Germinal center (tissue), 1 donor: ENCODE measurements around the gene ANTKMT.
"Not testable (repeated sequence)": the region's sequence is repeated elsewhere in the genome, so short reads cannot be mapped to it uniquely, and the experiment has no call there.

Experiments
- DNase-seq: peaks from one replicate; pipeline ENCODE4 v3.0.0; 2012; ENCODE audit warnings: mixed read lengths, low spot score

Gene ANTKMT

DNA sequence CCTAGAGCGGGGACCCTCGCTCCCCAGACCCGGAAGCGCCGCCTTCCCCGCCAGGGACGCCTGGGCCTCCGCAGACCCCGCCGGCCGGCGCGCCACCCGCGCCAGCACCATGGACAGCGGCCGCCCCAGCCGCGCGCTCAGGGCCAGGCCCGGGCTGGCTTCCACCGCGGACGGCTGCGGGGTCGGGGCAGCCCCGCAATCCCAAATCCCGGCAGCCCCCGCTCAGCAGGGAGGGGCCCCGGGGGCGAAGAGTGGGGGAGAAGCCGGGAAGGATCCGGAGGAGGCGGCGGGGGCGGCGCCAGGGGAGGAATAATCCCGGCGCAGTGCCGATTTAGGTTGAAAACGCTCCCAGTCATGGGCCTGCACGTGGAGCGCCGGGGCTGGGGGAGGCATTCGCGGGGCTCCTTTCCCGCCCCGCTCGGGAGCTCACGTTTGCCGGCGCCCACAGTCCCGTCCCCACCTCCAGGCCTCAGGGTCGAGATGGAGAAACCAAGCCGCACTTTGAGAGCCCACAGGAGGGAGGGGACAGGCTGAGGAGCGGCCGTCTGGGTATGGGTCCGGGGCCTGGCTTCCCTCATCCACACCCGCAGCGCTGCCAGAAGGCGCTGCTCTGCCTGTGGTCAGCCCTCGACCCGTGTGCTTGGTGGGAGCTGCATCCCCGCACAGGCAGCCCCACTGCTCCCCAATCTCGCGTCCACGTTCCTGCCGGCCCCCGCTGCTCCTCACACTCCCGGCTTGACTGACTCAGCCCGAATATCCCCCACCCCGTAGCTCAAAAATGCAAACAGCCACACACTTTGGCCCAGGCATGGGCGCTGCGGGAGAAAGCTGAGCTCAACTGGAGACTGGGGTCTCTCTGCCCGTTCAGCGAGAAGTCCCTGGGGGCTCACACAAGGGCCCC, 20.0 kb upstream of the ANTKMT start:
- DNase-seq = no peak

DNA sequence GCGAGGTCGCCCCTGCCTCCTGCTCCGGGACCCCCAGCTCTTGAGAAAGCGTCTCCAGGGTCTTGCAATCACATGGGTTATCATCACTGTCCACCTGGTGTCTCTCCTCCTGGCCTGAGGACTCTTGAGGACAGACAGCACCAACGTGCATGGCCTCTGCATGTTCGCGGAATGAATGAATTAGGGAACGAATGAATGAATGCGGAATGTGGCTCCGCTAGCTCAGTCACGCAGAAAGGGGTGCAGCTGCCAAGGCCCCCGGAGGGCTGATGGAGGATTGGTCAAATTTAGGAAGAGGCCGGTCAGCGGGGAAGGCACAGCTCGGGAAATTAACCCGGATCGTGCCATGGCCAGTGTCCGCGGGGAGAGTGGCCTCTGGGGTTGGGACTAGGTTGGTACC, 18.6 kb upstream of the ANTKMT start:
- DNase-seq = no peak

DNA sequence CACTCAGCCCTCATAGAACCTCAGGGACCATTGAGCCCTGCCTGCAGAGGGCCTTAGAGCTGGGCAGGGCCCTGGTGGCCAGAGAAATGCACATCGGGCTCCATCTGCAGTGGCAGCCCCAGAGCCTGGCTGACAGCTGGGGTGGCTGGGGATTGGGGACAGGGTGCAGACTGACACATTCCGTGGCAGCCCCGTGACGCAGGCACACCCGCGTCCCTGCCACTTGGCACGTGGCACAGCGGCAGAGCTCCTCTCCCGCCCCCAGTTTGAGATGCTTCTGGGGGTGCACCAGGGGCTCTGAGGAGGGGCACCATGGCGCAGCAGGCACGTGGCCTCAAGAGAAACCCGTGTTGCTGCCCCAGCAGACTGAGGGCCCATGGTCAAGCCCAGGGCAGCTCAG, 17.5 kb upstream of the ANTKMT start:
- DNase-seq = no peak

DNA sequence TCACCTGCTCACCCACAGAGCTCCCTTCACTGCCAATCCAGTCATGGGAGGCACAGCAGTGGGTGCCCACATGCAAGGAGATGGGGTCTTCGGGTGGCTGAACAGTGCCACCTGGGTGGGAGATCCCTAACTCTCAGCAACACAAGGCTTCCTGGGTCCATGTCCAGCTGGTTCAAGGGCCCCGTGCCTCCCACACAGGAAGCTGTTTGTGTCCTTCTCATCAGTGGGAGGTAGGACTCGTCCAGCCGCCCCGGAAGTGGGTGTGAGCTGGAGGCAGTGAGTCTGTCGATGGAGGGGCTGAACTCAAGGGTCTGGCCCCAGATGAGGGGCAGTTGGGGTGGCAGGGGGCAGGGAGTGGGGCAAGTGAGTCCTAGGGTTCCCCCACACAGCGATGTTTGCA, 16.9 kb upstream of the ANTKMT start:
- DNase-seq = no peak

DNA sequence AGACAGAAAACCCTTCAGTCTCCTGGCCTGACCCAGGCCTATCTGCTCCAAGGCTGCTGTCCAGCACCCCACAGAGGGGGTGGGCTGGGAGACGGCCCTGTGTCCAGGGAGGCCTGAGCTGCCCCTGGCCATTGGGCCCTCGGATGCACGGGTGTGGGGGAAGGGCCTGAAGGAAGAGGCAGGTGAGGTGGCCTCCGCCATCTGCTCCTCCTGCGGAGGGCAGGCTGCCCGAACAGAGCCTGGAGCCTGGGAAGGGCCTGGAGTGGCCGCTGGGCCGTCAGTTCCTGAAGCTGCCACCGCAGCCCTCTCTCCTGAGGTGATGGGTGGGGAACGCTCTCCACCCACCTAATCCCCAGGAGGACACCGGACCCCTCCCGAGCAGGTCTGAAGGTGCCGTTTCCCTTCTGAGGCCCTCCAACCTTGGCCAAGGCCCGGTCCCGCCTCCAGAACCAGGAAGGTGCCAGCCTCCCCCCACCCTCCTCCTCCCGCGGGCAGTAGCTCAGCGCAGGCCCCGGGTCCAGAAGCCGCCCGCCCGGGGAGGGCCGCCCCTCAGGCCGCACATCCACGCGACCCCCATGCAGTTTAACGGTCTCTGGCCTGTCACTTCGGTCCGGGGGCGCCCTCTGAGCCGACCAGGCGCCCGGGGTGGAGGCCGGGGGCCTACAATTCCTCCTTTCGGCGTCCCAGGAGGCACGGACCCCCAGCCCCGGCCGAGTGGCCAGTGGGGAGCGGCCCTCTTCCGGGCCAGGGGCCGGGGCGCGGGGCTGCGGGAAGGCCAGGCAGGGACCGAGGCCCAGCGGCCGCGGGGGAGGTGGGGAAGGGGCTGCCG, 16.2 kb upstream of the ANTKMT start:
- DNase-seq = no peak

DNA sequence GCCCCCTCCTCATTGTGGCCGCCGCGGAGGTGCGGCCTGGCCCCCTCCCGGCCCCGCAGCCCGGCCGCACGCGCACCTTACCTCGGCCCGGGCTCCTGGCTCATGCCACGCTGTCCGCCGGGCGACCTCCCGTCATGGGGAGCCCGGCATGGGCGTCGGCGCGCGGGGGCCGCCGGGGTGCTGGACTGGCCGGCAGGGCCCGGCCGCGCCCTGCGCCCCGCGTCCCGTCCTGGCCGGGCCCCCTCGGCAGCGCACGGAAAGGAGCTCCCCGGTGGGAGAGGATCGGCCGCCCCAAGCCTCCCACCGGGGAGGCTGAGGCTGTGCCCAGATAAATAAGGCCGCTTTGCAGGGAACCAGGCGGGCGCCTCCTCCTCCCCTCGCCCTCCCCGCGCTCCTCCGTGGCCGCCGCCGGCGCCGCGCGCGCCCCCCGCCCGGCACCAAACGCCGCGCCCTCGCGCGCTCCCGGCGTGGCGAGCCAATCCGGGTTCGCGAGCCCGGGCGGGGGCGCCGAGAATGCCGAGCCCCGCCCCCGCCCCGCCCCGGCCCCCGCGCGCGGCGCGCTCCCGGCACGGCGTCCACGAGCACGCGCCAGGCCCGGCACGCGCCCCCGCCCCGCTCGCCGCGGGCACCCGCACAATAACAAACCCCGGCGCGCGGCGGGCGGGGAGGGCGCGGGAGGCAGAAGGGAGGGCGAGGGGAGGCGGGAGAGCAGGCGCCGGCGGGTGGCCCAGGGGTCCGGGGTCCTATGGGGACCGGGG, 15.3 kb upstream of the ANTKMT start, which contains the start of gene FBXL16:
Gene FBXL16, minus strand, starts transcription at position 371 of the 758 bp plus-strand sequence. CDS start 8,396 bp downstream, outside the sequence.
- DNase-seq = no peak

DNA sequence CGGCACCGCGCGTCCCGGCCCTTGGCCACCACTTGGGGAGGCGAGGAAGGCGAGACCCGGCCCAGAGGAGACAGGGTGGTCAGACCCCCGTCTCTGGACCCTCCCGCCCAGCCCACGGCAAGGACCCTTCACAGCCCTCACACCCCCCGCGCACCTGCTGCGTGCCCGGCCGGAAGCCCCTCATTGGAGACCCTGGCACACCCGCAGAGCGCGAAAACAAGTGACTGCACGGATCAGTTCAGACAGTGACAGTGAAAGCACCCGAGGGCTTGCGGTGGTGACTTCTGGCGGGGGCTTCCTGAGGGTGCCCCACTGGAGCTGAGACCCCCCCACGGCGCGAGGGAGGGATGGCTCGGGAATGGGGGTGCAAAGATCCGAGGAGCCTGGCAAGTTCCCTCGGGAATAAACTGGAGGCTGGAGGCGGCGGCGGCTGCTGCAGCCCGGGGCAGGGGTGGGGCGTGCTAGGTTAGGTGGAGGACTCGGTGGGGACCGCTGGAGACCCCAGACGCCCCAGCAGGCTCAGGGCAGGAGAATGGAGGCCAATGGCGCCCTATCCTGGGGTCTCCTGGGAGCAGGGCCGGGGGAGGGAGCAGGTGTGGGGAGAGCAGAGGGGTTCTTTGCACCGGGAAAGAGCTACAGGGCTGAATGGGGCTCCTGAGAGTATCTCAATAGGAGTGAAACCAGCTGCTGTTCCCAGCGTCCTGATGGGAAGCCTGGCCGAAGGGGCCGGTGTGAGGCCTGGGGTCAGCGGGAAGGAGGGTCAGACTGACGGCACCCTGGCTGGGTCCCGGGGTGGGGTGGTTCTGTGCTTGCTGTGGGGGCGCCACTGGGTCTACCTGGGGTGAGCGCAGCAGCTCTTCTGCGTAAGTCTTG, 14.5 kb upstream of the ANTKMT start:
- no peak for DNase-seq

DNA sequence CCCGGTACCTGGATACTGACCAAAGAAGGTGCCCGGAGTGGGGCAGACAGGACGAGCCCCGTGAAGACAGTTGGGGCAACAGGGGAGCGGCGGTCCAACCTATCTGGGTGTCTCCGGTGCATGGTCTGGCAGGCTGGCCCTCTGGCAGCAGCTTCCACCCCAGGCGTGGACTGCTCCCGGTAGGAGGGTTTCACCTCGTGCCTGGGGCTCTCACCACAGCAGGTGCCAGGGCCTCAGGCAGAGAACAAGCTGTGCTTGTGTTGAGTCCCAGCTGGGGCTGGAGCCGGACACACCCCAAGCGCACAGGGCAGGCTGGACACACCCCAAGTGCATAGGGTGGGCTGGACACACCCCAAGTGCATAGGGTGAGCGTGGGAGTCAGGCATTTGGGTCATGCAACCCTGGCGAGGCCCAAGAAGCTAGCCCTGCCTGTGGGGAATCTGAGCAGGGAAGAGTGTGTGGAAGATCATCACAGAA, 13.8 kb upstream of the ANTKMT start:
- DNase-seq = no peak

DNA sequence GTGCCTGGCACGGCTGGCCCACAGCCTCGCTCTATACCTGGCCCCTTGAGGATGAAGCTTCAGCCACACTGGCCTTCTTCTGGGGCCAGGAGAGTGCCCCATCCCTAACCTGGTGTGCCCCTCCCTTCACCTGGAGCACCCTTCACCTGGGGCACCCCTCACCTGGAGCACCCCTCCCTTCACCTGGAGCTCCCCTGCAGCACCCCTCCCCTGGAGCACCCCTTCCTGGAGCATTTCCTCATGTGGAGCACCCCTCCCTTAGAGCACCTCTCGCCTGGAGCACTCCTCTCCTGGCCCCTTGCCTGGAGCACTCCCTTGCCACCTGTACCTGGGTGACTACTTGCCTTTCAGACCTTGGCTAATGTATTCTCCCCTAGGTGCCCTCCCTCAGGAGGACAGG, 12.9 kb upstream of the ANTKMT start:
- DNase-seq = no peak

DNA sequence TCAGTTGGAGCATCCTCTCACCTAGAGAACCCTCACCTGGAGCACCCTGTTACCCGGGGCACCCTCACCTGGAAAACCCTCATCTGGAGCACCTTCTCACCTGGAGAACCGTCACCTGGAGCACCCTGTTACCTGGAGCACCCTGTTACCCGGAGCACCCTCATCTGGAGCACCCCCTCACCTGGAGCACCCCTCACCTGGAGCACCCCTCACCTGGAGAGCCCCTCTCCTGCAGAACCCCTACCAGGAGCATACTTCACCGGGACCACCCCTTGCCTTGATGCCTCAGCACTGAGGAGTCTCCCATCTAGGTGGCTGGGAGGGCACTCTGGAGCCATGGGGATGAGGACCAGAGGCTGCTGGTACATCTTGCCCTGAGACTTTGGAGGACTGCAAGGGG, 12.0 kb upstream of the ANTKMT start:
- DNase-seq = no peak

DNA sequence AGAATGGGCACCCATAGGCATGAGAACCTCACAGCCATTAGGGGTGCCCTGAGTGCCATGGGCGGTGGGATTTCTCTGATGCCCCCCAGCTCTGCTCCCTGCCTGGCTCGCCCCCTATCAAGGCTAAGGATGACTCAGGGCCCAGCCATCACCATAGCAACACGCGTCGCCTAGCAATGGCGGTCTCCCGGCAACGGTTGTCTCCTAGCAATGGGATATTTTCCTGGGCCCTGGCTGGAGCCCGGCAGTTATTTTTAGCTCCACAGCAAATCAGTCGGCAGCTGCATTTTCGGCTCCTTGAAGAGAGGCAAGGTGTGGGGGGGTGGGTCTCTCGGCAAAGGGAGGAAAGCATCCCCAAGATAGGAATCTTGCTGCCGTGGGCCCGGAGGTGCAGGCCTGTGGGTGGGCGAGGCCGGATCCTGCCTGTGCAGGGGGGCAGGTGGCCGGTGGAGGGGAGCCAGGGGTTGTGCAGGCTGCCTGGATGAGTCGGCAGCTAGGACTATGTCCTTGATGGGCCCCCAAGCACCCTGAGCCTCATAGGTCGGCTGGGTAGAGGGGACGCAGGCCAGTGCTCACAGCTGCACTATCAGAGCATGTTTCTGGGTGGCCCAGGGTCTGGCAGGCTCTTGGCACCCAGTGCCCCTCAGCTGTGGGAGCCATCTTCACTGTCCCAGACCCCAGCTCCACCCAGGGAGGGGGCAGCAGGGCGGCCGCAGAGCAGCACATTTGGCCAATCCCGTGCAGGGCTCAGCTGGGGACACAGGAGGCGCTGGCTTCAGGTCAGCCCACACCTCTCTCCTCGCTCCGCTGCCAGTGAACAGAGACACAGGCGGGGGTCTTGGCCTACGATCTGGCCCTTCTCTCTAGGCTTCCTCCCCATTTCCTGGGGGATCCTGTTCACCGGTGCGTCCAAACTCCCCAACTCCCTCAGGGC, 11.1 kb upstream of the ANTKMT start:
- no peak for DNase-seq

DNA sequence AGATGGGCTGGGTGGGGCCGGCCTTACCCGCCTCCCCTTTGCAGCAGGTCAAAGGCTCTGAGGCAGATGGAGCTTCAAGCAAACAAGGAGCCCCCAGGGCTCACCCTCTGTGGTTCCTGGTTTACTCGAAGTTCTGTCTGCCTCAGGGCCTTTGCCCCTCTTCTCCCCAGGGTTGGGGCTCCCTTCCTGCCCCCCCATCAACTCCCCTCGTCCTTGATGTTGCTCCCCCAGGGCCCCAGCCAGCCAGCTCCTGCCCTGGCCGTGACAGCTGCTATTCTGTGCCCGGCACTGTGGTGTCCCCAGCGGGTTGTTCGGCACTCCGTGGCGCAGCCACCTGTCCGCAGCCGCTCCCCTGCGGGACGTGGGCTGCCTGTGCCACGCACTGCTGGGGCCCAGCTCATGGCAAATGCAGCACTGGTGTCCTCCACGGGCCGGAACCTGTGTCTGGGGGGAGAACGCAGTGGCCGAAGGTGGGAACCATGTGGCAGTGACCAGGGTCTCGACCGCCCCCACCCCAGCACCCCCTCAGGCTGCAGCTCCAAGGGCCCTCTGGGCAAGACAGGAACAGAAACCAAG, 10.4 kb upstream of the ANTKMT start:
- no peak for DNase-seq

DNA sequence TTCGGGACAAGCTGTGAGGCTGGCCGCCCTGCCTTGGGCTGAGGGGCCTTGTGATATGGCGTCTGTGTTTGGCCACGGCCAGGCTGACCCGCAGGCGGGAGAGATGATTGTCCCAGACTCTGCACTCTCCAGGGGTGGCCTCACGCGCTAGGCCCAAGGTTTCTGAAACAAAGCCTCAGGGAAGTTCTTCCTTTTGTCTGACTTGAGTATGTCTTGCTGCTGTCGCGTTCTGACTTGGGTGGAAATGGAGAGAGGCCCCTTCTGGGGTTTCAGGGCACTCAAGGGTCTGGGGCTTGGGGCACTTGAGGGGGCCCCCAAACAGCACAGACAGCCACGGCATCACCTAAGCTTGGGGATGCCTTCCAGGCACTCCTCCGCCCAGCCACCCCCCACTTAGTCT, 9.9 kb upstream of the ANTKMT start:
- no peak for DNase-seq

DNA sequence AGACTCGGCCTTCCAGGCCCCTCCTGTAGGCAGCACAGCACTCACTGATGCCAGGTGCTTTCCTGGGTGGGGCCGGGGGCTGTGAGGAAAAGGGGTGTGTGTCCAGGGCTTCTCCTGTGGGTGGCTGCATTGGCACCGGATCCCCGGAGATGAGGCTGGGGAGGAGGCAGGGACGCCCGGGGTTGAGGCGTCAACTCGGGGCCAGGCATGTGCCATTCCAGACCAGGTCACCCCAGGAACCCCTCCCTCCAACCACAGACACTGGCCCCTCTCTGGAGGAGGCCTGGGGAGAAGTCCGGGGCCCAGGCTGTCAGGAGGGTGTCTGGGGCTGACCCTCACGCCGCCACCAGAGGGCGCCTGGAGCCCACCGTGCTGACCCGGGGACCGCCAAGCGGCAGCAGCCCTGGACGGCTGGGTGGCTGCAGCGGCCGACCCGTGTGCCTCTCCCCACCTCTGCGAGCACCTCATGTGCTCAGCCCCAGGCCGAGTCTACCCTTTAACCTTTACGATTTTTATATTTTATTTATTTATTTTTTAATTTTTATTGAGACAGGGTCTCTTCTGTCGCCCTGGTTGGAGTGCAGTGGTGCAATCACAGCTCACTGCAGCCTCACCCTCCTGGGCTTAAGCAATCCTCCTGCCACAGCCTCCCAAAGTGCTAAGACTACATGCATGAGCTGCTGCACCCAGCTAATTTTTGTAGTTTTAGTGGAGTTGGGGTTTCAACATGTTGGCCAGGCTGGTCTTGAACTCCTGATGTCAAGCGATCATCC, 9.2 kb upstream of the ANTKMT start:
- peak; percentile 87 for DNase-seq

DNA sequence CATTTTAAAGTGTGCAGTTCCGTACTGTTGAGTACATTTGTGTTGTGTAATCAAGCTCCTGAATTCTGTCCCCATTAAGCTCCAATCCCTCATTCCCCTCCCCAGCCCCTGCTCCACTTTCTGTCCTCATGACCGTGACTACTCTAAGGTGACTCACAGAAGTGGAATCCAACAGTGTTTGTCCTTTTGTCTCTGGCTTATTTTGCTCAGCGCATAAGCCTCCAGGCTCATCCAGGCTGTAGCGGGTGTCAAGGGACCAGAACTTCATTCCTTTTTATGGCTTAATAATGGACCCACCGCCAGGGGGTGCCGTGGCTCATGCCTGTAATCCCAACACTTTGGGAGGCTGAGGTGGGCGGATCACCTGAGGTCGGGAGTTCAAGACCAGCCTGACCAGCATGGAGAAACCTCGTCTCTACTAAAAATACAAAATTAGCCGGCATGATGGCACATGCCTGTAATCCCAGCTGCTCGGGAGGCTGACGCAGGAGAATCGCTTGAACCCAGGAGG, 8.2 kb upstream of the ANTKMT start:
- not testable (repeated sequence) for DNase-seq

DNA sequence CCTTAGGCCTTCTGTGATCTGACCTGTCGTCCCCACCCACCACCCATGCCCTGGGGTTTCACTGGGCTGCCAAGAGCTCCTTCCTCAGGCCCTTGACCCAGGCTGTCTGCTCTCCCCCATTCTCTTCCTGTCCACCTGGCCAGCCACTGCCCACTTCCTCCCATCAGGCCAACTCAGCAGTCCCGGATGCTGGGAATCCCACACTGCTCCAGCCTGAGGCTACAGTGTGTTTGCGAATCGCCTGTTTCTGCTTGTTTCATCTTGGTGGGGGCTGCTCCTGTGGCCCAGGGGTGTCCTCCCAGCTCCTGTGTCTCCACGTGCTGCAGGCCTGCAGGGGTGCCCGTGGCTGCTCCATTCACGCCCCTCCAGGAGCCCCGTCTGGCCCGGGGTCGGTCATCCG, 6.9 kb upstream of the ANTKMT start:
- no peak for DNase-seq

DNA sequence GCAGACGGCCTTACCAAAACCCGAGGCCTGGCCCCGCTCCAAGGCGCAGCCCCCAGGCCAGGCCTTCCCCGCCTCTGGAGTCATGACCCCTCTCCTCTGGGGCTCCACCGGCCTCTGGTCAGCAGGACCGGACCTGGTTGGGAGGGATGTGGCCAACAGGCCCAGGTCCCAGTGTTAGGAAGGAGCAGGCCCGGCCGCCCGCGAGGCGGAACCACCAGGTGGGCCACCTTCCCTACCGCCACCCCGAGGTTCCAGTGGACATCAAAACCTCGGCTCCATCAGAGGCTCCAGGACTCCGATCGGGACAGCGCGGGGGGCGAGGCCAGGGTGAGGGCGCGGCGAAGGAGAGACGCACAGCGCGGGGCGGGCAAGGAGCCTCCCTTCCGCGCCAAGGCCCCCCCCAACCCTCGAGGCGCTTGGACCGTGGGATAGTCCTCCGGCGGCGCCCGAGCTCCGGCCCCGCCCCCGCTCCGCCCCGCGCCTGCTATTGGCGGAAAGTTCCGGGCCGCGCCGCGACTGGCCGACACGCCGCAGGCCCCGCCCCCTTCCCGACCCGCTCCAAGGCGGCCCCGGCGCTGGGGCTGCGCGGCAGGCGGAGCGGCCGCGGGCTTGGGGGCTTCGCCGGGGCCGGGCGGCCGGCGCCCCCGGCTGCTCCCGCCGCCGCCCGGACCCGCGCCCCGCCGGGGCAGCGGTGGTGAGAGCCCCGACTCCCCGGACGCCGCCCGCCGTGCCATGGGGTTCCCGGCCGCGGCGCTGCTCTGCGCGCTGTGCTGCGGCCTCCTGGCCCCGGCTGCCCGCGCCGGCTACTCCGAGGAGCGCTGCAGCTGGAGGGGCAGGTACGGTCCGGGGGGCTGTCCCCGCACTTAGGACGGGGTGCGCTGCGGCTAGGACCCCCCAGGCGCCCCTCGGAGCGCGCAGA, 6.1 kb upstream of the ANTKMT start, which contains the start of gene METRN:
Gene METRN, plus strand, starts transcription at position 561 of the 919 bp plus-strand sequence. Its CDS starts 172 bp downstream, at position 733.
- DNase-seq = peak; percentile 94
